Activated CD4-positive, alpha-beta T cell treated with anti-CD3 and anti-CD28 coated beads, Interleukin-2, amount 50 U/mL, for 16 hours (primary cell): ENCODE data around the gene LPGAT1.

Experiments used
- DNase-seq: peaks from one replicate; pipeline ENCODE4 v3.0.0-alpha.2; 2020

LPGAT1 gene

GRCh38 chr1:211761400-211761799 lies 69.2 kb downstream of the LPGAT1 start:
- no peak for DNase-seq

GRCh38 chr1:211756471-211757020 lies 74.0 kb downstream of the LPGAT1 start:
- no peak for DNase-seq

GRCh38 chr1:211753649-211754251 lies 76.8 kb downstream of the LPGAT1 start:
- DNase-seq: no peak

GRCh38 chr1:211752951-211753486 lies 77.5 kb downstream of the LPGAT1 start:
- DNase-seq: no peak

- no peak for DNase-seq
Observed at GRCh38 chr1:211752317-211752716, 78.2 kb downstream of the LPGAT1 start.

GRCh38 chr1:211751438-211751837 lies 79.1 kb downstream of the LPGAT1 start:
- DNase-seq: peak; percentile 13

GRCh38 chr1:211750599-211750998 lies 80.0 kb downstream of the LPGAT1 start:
- no peak for DNase-seq

GRCh38 chr1:211749251-211749650 lies 81.3 kb downstream of the LPGAT1 start:
- DNase-seq: no peak

- DNase-seq: no peak
Observed at GRCh38 chr1:211748810-211749209, 81.8 kb downstream of the LPGAT1 start.

GRCh38 chr1:211742889-211743529 lies 87.6 kb downstream of the LPGAT1 start:
- no peak for DNase-seq

- no peak for DNase-seq
Observed at GRCh38 chr1:211742272-211742671, 88.3 kb downstream of the LPGAT1 start.

- DNase-seq: no peak
Observed at GRCh38 chr1:211741788-211742187, 88.8 kb downstream of the LPGAT1 start.

GRCh38 chr1:211741116-211741515 lies 89.4 kb downstream of the LPGAT1 start:
- DNase-seq: no peak

GRCh38 chr1:211739671-211740411 lies 90.7 kb downstream of the LPGAT1 start:
- DNase-seq: peak; percentile 8

GRCh38 chr1:211738691-211739301 lies 91.8 kb downstream of the LPGAT1 start:
- DNase-seq: peak; percentile 8

- DNase-seq: no peak
Observed at GRCh38 chr1:211738096-211738690, 92.4 kb downstream of the LPGAT1 start.

GRCh38 chr1:211737115-211738035 lies 93.2 kb downstream of the LPGAT1 start:
- DNase-seq: no peak

- no peak for DNase-seq
Observed at GRCh38 chr1:211736351-211736915, 94.1 kb downstream of the LPGAT1 start.

- no peak for DNase-seq
Observed at GRCh38 chr1:211735208-211736170, 95.1 kb downstream of the LPGAT1 start.

GRCh38 chr1:211734791-211735190 lies 95.8 kb downstream of the LPGAT1 start:
- DNase-seq: no peak
